Esophagus squamous epithelium (tissue), 5 donors: ENCODE results near the gene ROR2. TPM values are rescaled to one million over a fixed set of nuclear protein-coding genes. Genes with fewer than 3 reads are reported as not detected.

Experiments
- DNase-seq: peaks from one replicate; lab custom pipeline; 2025; lab: John Stamatoyannopoulos, UW
- H3K27ac ChIP-seq, 4 donors: fragments of 200-600 bp; sonication (generic); one replicate each; pipeline ENCODE4 v1.5.1; 2016 to 2019; ENCODE audit warnings: mild to moderate bottlenecking in 1 of 4
- H3K27me3 ChIP-seq, 4 donors: fragments of 200-600 bp; sonication (generic); 1 replicate in 3 of 4; 2 replicates in 1 of 4; pipeline versions ENCODE4 v1.5.1 to v1.6.0; 2017 to 2021; ENCODE audit warnings: antibody characterized with exemption in 1 of 4
- H3K36me3 ChIP-seq, 3 donors: fragments of 200-600 bp; sonication (generic); one replicate each; pipeline ENCODE4 v1.5.1; 2016 to 2019
- H3K4me1 ChIP-seq, 3 donors: fragments of 200-600 bp; sonication (generic); one replicate each; pipeline ENCODE4 v1.5.1; 2017 to 2019
- H3K4me3 ChIP-seq, 4 donors: fragments of 200-600 bp; sonication (generic); 1 replicate in 3 of 4; 2 replicates in 1 of 4; pipeline ENCODE4 v1.5.1; 2016 to 2019; ENCODE audit warnings: mild to moderate bottlenecking in 2 of 4, moderate library complexity in 1 of 4
- H3K9me3 ChIP-seq, 3 donors: fragments of 200-600 bp; sonication (generic); one replicate each; pipeline ENCODE4 v1.5.1; 2016 to 2019
- CTCF ChIP-seq, 6 experiments: fragments of 450-650 bp in 4 of 6; fragments of 200-600 bp in 2 of 6; sonication (generic) in 2 of 6; IDR thresholded peaks; one replicate each; pipeline ENCODE4 v1.5.1; 2016 to 2019; ENCODE audit warnings: antibody characterized with exemption in 6 of 6, mild to moderate bottlenecking in 4 of 6, moderate library complexity in 4 of 6
- POLR2A ChIP-seq, 4 donors: fragments of 450-650 bp; IDR thresholded peaks; one replicate each; pipeline ENCODE4 v1.6.1; 2017; ENCODE audit warnings: antibody characterized with exemption in 4 of 4, mild to moderate bottlenecking in 4 of 4, moderate library complexity in 3 of 4
- WGBS, 2 donors: methylation state at CpG; one replicate each; pipeline ENCODE4 v1.1.5; 2018; 5-methylcytosine and 5-hydroxymethylcytosine counted together
- intact Hi-C: fragments of 100-400 bp; cut with DNase I; formaldehyde crosslinking; loops from one replicate; pipeline ENCODE4 v1.15.0; 2022
- total RNA-seq, 4 donors: library from RNA; depleted of rRNA; stranded (reverse); fragments of >200 nt; gene quantifications; one replicate each; pipeline ENCODE4 v1.1.0, GENCODE V29; 2016
- donor health status: DM: yes; HTN: yes; CAD: no.

Gene ROR2
- total RNA-seq, 4 donors from 2014 or later: 0.68 to 12.6 (median 3.7) TPM

GRCh38 chr9:91744114-91744513 is 205.9 kb downstream of the ROR2 start:
- intact Hi-C loops: no loop called here
- Histone ChIP-seq H3K36me3 (no peaks in the 10 kb centered on the region), H3K27ac (no peak overlapping the region), H3K9me3 (no peaks in the 10 kb centered on the region), H3K27me3 (peaks cover 0 to under 1% (median 0%) of the 10 kb centered on the region in 4 donors), H3K4me3 (no peak overlapping the region), H3K4me1 (peaks cover 0 to 29% (median 10%) of the 10 kb centered on the region in 3 donors)
- TF ChIP-seq CTCF (IDR thresholded peaks at IDR 0.05) (no peak), POLR2A (IDR thresholded peaks at IDR 0.05) (no peak)
- WGBS, 2 donors: 78 to 80% methylated on average over 5 to 6 of the region's 7 CpGs
- no peak for DNase-seq

- peaks cover 0 to 5% (median 0%) of the 10 kb centered on the region in 3 donors for H3K36me3 ChIP-seq
- H3K27me3 ChIP-seq: peaks cover 0 to 15% (median 0%) of the 10 kb centered on the region in 4 donors
- no peak for DNase-seq
- TF ChIP-seq CTCF (IDR thresholded peaks at IDR 0.05) (no peak), POLR2A (IDR thresholded peaks at IDR 0.05) (no peak)
- intact Hi-C loops: no loop called here
- peaks cover 0 to 22% (median 10%) of the 10 kb centered on the region in 3 donors for H3K4me1 ChIP-seq
- no peak overlapping the region for H3K4me3 ChIP-seq
- no peaks in the 10 kb centered on the region for H3K9me3 ChIP-seq
- peak overlapping the region in 1 of 4 donors; percentile 9 for H3K27ac ChIP-seq
These were observed 208.5 kb downstream of the ROR2 start for GRCh38 chr9:91741522-91741921.

- intact Hi-C loops: no loop called here
- H3K9me3 ChIP-seq: no peaks in the 10 kb centered on the region
- 33 to 35% methylated on average over 10 of the region's 10 CpGs for WGBS, 2 donors
- H3K4me1 ChIP-seq: peaks cover 0 to 16% (median 10%) of the 10 kb centered on the region in 3 donors
- no peak for TF ChIP-seq POLR2A (IDR thresholded peaks at IDR 0.05)
- TF ChIP-seq CTCF (IDR thresholded peaks at IDR 0.05): peak in 4 of 6 experiments; percentile 21 to 31 (median 24)
- H3K36me3 ChIP-seq: peaks cover 0 to 5% (median 0%) of the 10 kb centered on the region in 3 donors
- H3K27me3 ChIP-seq: peaks cover 0 to 15% (median 0%) of the 10 kb centered on the region in 4 donors
- peak overlapping the region in 3 of 4 donors; percentile 9 to 39 (median 20) for H3K27ac ChIP-seq
- DNase-seq: no peak
- no peak overlapping the region for H3K4me3 ChIP-seq
These were observed 209.3 kb downstream of the ROR2 start for GRCh38 chr9:91740701-91741100.

- H3K9me3 ChIP-seq: no peaks in the 10 kb centered on the region
- peaks cover 0 to 15% (median 0%) of the 10 kb centered on the region in 4 donors for H3K27me3 ChIP-seq
- DNase-seq: no peak
- intact Hi-C loops: no loop called here
- TF ChIP-seq POLR2A (IDR thresholded peaks at IDR 0.05): no peak
- no peak for TF ChIP-seq CTCF (IDR thresholded peaks at IDR 0.05)
- no peak overlapping the region for H3K4me3 ChIP-seq
- WGBS, 2 donors: 84 to 87% methylated on average over 9 to 11 of the region's 16 CpGs
- H3K36me3 ChIP-seq: peaks cover 0 to 5% (median 0%) of the 10 kb centered on the region in 3 donors
- H3K4me1 ChIP-seq: peaks cover 0 to 26% (median 10%) of the 10 kb centered on the region in 3 donors
- no peak overlapping the region for H3K27ac ChIP-seq
These were observed 213.0 kb downstream of the ROR2 start for GRCh38 chr9:91736898-91737601.

GRCh38 chr9:91736311-91736710 is 213.7 kb downstream of the ROR2 start:
- no peak overlapping the region for H3K4me3 ChIP-seq
- no peaks in the 10 kb centered on the region for H3K9me3 ChIP-seq
- 83 to 97% methylated on average over 2 to 5 of the region's 5 CpGs for WGBS, 2 donors
- peaks cover 0 to 15% (median 0%) of the 10 kb centered on the region in 4 donors for H3K27me3 ChIP-seq
- no peak overlapping the region for H3K27ac ChIP-seq
- TF ChIP-seq POLR2A (IDR thresholded peaks at IDR 0.05) (no peak), CTCF (IDR thresholded peaks at IDR 0.05) (no peak)
- intact Hi-C loops: no loop called here
- no peak for DNase-seq
- peaks cover 0 to 19% (median 10%) of the 10 kb centered on the region in 3 donors for H3K4me1 ChIP-seq
- peaks cover 0 to 5% (median 0%) of the 10 kb centered on the region in 3 donors for H3K36me3 ChIP-seq
